SK-N-MC (cell line): ENCODE results near the gene TARBP2.

ENCODE experiments used
- EZH2 ChIP-seq: fragments of 200-600 bp; sonication (generic); IDR thresholded peaks from one replicate; pipeline ENCODE4 v1.6.1; 2017; ENCODE audit warnings: antibody characterized with exemption
- POLR2AphosphoS5 ChIP-seq: IDR thresholded peaks from 2 replicates; pipeline ENCODE4 v1.6.1; 2012; ENCODE audit warnings: mild to moderate bottlenecking, low read depth, low read length, borderline replicate concordance

DNA sequence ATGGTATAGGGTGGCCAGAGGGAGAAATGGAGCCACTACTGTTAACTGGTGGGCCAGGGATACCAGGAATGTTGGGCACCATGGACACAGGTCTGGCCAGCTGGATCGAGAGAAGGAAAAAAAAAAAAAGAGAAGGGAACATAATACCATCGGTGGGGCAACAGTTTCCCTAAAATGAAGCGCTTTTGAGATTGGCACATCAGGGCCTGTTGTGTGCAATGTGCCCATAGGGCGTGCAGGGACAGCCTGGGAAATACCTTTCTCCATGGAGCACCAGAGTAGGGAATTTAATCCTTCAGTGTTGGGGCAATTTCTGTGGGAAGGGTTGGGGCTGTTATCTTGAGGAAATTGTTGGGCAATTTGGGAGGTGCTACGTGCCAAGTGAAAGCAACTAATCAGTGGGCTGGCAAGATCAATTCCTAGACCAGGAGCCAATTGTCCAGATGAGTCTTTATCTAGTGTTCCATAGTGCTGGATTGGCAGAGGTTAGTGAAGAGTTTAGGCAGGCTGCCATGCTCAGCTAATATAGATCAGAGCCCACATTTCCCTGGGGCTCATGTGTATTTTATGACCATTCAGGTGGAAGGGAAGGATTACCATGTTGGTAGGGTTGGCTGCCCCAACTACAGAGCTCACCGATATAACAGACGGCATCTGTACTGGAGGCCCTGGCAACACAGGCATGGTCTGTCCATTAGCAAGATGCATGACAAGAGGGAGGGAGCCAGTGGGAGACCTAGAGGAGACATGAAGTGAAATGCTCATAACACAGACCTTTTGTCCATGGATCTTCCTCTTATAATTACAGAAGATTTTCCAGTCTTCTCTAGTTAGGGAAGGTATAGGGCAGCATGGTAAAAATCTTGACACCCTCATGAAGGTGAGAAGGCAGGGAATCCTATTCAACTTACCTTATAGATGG, 31.7 kb downstream of the TARBP2 start:
- TF ChIP-seq EZH2 (no peak), POLR2AphosphoS5 (no peak)
